Pancreas (tissue), 10 donors: Measurements from ENCODE around the gene PPP2R2C. TPM values are rescaled to one million over a fixed set of nuclear protein-coding genes. Genes with fewer than 3 reads are reported as not detected.

Experiments
- ATAC-seq, 4 donors: fragments of 200-7000 bp; cut with Tn5 transposase; one replicate each; pipeline versions ENCODE4 v1.8.0 to v1.9.1; 2020; ENCODE audit warnings: mild to moderate bottlenecking in 4 of 4, moderate library complexity in 4 of 4
- DNase-seq, 6 donors: peaks; one replicate each; pipeline ENCODE4 v3.0.0-alpha.2; 2020
- FAIRE-seq: peaks from 2 replicates; lab custom pipeline; 2012; peaks lifted over from hg19 to GRCh38; lab: Jason Lieb, UNC
- H3K27ac ChIP-seq, 4 donors: fragments of 200-600 bp; sonication (generic); 1 replicate in 3 of 4; 2 replicates in 1 of 4; pipeline versions ENCODE4 v1.5.0 to v1.8.0; 2020
- H3K27me3 ChIP-seq, 4 donors: fragments of 200-600 bp; one replicate each; pipeline ENCODE4 v1.8.0; 2021
- H3K36me3 ChIP-seq, 3 donors: fragments of 200-600 bp; sonication (generic) in 1 of 3; one replicate each; pipeline versions ENCODE4 v1.5.0 to v1.8.0; 2020 to 2021
- H3K4me1 ChIP-seq, 3 donors: fragments of 200-600 bp; one replicate each; pipeline ENCODE4 v1.8.0; 2021
- H3K4me3 ChIP-seq, 4 donors: fragments of 200-600 bp; sonication (generic) in 2 of 4; one replicate each; pipeline versions ENCODE4 v1.5.0 to v1.8.0; 2020 to 2021
- H3K9me3 ChIP-seq, 4 donors: fragments of 200-600 bp; one replicate each; pipeline ENCODE4 v1.8.0; 2021
- CTCF ChIP-seq, 4 donors: fragments of 200-600 bp; sonication (generic) in 3 of 4; IDR thresholded peaks; one replicate each; pipeline versions ENCODE4 v1.5.0 to v1.8.0; 2021; ENCODE audit warnings: antibody characterized with exemption in 4 of 4
- WGBS, 2 donors: extraction: QIAGEN DNeasy Blood & Tissue Kit; methylation state at CpG; one replicate each; pipeline ENCODE4 v1.1.7; 2013; 5-methylcytosine and 5-hydroxymethylcytosine counted together
- intact Hi-C, 3 donors: fragments of 100-400 bp; cut with DNase I; formaldehyde crosslinking; loops; one replicate each; pipeline versions ENCODE4 v1.11.1 to v1.14.2; 2022
- polyA plus RNA-seq, 2 donors: library from polyadenylated mRNA; stranded (reverse); fragments of 200-250 nt; gene quantifications; one replicate each; pipeline ENCODE4 v1.2.3, GENCODE V29; 2013
- total RNA-seq, 6 donors: library from RNA; stranded (reverse); fragmentation: NEBNext Ultra II Directional in 4 of 6; extraction: Animal tissue kit (Norgen Biotek cat#: 25700) in 4 of 6; gene quantifications; one replicate each; pipeline versions ENCODE4 v1.2.1 to v1.2.4, GENCODE V29; 2021 to 2023
- donor health status: healthy with polysubstance abuse.
- donor health status: DM: no; HTN: no; CAD: no; lungs with moderate emphysema.
- donor health status: DM: no; HTN: no; CAD: no.
- donor health status: control.
- donor health status: control.
- donor health status: Bipolar disorder and iron deficiency.
- donor health status: DM: yes; HTN: yes; CAD: no.
- donor health status: DM: no; HTN: no; CAD: no.
- donor health status: DM: no; HTN: no; CAD: no.
- donor health status: DM: yes; HTN: yes; CAD: no.

The PPP2R2C gene
- total and polyA plus RNA-seq, 8 donors = 0.05 to 2.0 (median 0.55) TPM

GRCh38 chr4:6332669-6333050 lies 139.8 kb downstream of the PPP2R2C start:
- no peaks in the 10 kb centered on the region for H3K36me3 ChIP-seq
- no peak overlapping the region for H3K4me3 ChIP-seq
- intact Hi-C loops = loop anchor here in 1 of 3 donors (5.0 kb wide), 1 partner anchor 215 kb away; no protein-coding TSS in a partner anchor
- no peaks in the 10 kb centered on the region for H3K9me3 ChIP-seq
- no peak for FAIRE-seq
- no peak for DNase-seq
- peaks cover 0 to 4% (median 0%) of the 10 kb centered on the region in 3 donors for H3K4me1 ChIP-seq
- no peak overlapping the region for H3K27ac ChIP-seq
- H3K27me3 ChIP-seq = peaks cover 0 to under 1% (median 0%) of the 10 kb centered on the region in 4 donors
- no peak for ATAC-seq
- 52 to 62% methylated on average over 6 of the region's 6 CpGs for WGBS, 2 donors
- TF ChIP-seq CTCF (IDR thresholded peaks at IDR 0.05) = no peak

- H3K27ac ChIP-seq = no peak overlapping the region
- no peaks in the 10 kb centered on the region for H3K36me3 ChIP-seq
- peaks cover 0 to under 1% (median 0%) of the 10 kb centered on the region in 3 donors for H3K4me1 ChIP-seq
- H3K9me3 ChIP-seq = no peaks in the 10 kb centered on the region
- H3K27me3 ChIP-seq = peaks cover 0 to 3% (median 0%) of the 10 kb centered on the region in 4 donors
- TF ChIP-seq CTCF (IDR thresholded peaks at IDR 0.05) = peak; percentile 49 to 61 (median 56)
- intact Hi-C loops = loop anchor here in 1 of 3 donors (5.0 kb wide), 1 partner anchor 215 kb away; no protein-coding TSS in a partner anchor
- DNase-seq (peak in 3 of 6 donors; percentile 18 to 71 (median 33)), ATAC-seq (peak in 3 of 4 donors; percentile 65 to 69 (median 67)), FAIRE-seq (no peak)
- 40% methylated on average over 18 of the region's 18 CpGs for WGBS, 2 donors
- no peak overlapping the region for H3K4me3 ChIP-seq
These were observed 140.3 kb downstream of the PPP2R2C start for GRCh38 chr4:6332042-6332668.

GRCh38 chr4:6331468-6331867 lies 140.9 kb downstream of the PPP2R2C start:
- no peak for DNase-seq
- Histone ChIP-seq H3K4me3 (no peak overlapping the region), H3K9me3 (no peaks in the 10 kb centered on the region), H3K27ac (no peak overlapping the region), H3K4me1 (no peaks in the 10 kb centered on the region), H3K27me3 (peaks cover 0 to 3% (median 0%) of the 10 kb centered on the region in 4 donors), H3K36me3 (no peaks in the 10 kb centered on the region)
- FAIRE-seq = no peak
- TF ChIP-seq CTCF (IDR thresholded peaks at IDR 0.05) = no peak
- intact Hi-C loops = loop anchor here in 1 of 3 donors (5.0 kb wide), 1 partner anchor 216 kb away; no protein-coding TSS in a partner anchor
- WGBS, 2 donors = 79 to 90% methylated on average over 6 of the region's 6 CpGs
- ATAC-seq = no peak

GRCh38 chr4:6331018-6331417 lies 141.4 kb downstream of the PPP2R2C start:
- FAIRE-seq (no peak), DNase-seq (no peak), ATAC-seq (peak in 3 of 4 donors; percentile 35 to 38 (median 36))
- Histone ChIP-seq H3K9me3 (no peaks in the 10 kb centered on the region), H3K4me3 (no peak overlapping the region), H3K4me1 (no peaks in the 10 kb centered on the region), H3K27ac (no peak overlapping the region), H3K36me3 (no peaks in the 10 kb centered on the region), H3K27me3 (peaks cover 0 to 3% (median 0%) of the 10 kb centered on the region in 4 donors)
- TF ChIP-seq CTCF (IDR thresholded peaks at IDR 0.05) = peak in 3 of 4 donors; percentile 13 to 47 (median 24)
- 65 to 69% methylated on average over 8 of the region's 8 CpGs for WGBS, 2 donors
- intact Hi-C loops = loop anchor here in 1 of 3 donors (5.0 kb wide), 1 partner anchor 216 kb away; no protein-coding TSS in a partner anchor

GRCh38 chr4:6330384-6330767 lies 142.0 kb downstream of the PPP2R2C start:
- Histone ChIP-seq H3K27me3 (peaks cover 0 to 3% (median 0%) of the 10 kb centered on the region in 4 donors), H3K36me3 (no peaks in the 10 kb centered on the region), H3K4me3 (no peak overlapping the region), H3K4me1 (no peaks in the 10 kb centered on the region), H3K9me3 (no peaks in the 10 kb centered on the region), H3K27ac (no peak overlapping the region)
- WGBS, 2 donors = 73 to 88% methylated on average over 7 of the region's 7 CpGs
- FAIRE-seq = no peak
- ATAC-seq = no peak
- TF ChIP-seq CTCF (IDR thresholded peaks at IDR 0.05) = no peak
- no peak for DNase-seq
- intact Hi-C loops = loop anchor here in 1 of 3 donors (5.0 kb wide), 1 partner anchor 217 kb away; no protein-coding TSS in a partner anchor
